NCI-H1694 treated with DMSO at 0.1 percent for 48 hours (cell line): ENCODE results near the gene APC2.
"Not testable (repeated sequence)": the region's sequence is repeated elsewhere in the genome, so short reads cannot be mapped to it uniquely, and the experiment has no call there.

Source experiments
- DNase-seq: peaks from one replicate; lab custom pipeline; 2025; lab: John Stamatoyannopoulos, UW

APC2 gene

DNA sequence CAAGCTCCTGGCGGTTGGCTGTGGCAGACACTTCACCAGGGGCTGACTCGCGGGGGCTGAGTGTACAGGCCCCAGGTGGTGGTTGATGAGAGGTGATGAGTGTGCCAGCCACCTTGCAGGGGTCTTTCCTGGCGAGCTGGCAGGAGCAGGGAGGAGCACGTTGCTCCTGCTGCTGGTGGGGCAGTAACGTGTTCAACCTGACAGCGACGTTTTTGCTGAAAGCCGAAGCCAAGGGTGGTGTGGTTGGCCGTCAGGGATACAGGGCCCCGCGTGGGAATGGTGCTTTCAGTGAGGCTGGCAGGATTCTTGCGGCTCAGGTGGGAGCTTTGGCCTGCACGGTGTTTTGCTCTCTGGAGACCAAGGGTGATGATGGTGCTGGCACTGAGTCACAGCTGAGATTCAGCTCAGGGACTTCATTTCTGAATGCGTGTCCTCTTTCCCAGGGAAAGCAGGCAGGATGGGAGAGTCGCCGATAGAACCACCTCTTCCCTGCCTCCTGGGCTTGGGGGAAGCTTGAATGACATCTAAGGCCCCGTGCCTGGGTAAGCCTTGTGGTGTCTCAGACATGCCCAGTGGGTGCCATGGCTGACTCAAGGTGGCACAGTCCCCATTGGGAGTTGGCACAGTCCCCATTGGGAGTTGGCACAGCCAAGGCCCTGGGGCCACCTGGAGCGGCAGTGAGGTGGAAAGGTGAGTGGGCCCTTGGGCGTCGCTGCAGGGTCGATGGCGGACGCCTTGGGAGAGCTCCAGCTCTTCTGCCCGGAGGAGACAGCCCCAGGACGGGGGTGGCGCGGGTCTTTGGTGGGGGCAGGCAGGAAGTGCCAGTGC, 33.7 kb upstream of the APC2 start:
- DNase-seq, result no peak

DNA sequence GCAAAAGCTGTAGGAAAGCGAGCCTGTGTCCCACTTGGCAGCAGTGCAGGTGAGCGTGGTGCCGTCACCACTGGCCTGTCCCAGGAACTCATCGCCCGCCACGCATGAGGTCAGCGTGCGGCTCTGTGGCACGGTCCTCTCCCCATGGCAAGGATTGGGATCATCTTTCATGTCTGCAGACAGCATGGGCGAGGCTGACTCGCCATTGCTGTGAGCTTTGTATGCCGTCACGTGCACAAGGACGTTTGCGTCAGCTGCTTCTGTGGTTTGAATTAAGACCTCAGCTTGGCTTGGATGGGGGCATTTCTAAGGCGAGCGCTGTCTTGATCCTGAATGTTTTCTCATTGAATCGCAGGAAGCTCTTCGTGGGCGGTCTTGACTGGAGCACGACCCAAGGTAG, 32.8 kb upstream of the APC2 start:
- no peak for DNase-seq

GRCh38 chr19:1417681-1418495, 32.0 kb upstream of the APC2 start:
- DNase-seq, result no peak

- DNase-seq, result no peak
Measured at GRCh38 chr19:1418496-1418775, 31.5 kb upstream of the APC2 start.

GRCh38 chr19:1418951-1419738, 30.8 kb upstream of the APC2 start:
- no peak for DNase-seq

DNA sequence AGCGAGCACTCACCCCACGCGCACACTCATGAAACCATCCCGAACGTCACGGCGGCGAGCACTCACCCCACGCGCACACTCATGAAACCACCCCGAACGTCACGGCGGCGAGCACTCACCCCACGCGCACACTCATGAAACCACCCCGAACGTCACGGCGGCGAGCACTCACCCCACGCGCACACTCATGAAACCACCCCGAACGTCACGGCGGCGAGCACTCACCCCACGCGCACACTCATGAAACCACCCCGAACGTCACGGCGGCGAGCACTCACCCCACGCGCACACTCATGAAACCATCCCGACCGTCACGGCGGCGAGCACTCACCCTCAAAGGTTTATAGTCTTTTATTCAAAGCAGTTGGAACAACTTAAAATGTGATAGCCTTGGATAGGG, 29.8 kb upstream of the APC2 start:
- not testable (repeated sequence) for DNase-seq

- no peak for DNase-seq
Measured at GRCh38 chr19:1420590-1420989, 29.3 kb upstream of the APC2 start.

DNA sequence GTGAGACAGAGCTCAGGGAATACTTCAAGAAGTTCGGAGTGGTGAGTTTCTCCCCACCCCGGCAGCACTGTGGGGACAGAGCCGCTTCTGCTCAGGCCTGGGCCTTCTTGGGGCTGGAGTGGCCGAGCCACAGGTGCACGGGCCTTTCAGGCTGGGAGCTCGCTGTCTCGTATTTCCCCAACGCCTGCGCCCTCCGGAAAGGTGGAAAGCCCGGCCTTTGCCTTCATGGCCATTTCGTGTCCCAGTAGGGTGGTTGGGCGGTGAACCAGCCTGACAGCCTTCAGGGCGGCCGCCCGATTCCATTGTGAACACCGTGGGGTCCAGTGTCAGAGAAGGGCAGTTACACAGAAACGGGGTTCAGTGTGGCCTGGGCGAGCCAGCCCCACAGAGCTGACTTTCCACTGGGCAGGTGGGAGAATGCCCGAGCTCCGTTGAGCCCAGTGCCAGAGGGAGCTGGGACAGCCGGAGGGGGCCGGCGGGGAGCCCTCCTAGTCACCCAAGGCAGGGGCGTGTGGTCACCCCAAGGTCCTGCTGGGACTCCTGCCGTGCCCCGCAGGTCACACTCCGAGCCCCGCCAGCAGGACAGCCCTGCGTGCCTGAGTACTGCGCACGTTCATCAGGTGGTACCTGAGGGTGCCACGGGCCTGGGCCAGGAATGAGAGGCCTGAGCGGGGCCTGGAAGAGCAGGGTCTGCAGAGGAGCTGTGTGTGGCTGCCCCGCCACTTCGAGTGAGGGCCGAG, 28.5 kb upstream of the APC2 start:
- DNase-seq, result no peak

DNA sequence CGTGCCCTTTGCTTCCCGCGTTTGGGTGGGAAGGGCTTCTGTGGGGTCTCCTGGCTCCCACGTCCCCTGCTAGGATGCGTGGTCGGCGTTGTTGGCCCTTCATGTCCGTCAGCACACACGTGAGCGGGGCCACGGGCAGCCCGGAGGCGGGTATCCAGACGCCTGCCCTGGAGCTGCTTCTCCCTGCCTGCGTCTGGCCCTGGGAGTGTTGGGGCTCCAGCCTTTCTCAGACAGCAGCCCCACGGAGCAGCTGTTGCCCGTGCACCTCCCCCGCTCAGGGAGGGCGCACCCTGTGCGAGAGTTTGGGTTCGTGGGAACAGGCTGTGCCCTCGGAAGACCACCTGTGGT, 28.0 kb upstream of the APC2 start:
- no peak for DNase-seq

GRCh38 chr19:1422360-1422759, 27.6 kb upstream of the APC2 start:
- no peak for DNase-seq

DNA sequence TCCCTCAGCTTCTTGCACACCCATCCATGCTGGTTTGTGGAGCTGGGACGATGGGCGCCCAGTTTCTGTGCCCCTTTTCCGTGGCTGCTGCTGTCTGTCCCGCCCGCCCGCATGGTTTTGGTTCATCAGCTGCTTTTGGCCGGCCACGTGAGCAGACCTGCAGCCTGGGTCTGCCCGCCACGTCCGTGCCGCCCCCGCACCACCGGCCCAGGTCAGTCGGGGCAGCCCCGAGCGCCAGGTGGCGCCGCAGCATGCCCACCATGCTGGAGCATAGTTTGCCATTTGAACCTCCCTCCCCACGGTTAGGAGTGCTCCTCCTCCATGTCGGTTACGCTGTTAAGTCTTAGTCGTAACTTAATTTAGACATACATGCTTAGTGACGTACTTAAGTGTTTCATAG, 27.0 kb upstream of the APC2 start:
- no peak for DNase-seq

- DNase-seq, result no peak
Measured at GRCh38 chr19:1423436-1424191, 26.3 kb upstream of the APC2 start.

GRCh38 chr19:1424192-1424955, 25.5 kb upstream of the APC2 start:
- DNase-seq, result no peak

- DNase-seq, result no peak
Measured at GRCh38 chr19:1425102-1425837, 24.7 kb upstream of the APC2 start.

- no peak for DNase-seq
Measured at GRCh38 chr19:1425902-1426301, 24.0 kb upstream of the APC2 start.

DNA sequence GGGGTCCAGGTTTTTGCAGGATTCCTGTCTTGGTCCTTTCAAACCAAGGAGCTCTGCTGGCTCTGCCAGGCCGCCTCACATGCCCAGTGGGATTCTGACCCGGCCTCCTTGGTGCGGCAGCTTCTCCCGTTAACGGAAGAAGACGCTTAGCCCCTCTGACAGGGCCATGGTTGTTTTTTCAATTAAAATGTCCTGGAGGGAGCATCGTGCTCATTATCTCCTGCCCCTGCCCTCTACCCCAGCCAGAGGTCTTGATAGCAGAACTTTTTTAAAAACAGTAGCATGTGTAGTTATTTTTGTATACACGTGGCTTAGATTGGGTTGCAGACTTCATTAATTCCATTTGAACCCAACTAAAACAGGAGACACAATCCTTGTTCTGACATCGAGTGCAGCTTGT, 23.2 kb upstream of the APC2 start:
- DNase-seq, result no peak

DNA sequence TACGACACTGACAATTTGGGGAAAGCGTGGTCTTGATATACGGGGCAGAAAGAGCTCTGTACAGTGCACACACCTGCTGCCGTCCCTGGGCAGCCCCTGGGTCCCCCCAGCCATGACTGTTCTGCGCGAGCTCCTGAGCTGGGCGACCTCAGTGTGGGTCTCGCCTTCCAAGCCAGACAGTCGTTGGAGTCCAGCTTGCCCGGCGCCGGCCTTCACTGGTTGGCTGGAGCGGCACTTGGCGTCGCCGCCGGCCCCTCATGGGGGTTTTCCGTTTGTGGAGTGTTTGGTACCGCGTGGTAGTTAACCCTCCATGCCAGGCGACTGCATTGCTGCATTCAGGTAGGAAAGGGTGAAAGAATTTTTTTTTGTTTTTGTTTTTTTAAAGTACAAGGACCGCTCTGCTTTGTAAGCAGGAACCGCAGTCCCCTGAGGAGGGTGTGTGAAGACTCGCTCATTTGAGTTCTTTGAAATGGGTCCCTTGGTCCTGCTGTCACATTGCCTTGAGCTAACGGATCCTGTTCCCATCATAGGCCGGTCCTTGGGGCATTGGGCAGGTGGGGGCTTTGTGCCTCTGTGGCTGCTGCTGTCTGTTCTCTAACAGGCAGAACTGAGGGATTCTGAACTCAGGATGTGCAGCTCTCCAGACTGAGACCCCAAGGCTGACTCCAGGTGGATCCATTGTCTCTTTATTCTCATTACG, 22.6 kb upstream of the APC2 start:
- no peak for DNase-seq

GRCh38 chr19:1428738-1429391, 21.1 kb upstream of the APC2 start:
- DNase-seq, result no peak

GRCh38 chr19:1429750-1430149, 20.2 kb upstream of the APC2 start:
- no peak for DNase-seq
